Measurements from ENCODE around the gene LSM11.

DNA sequence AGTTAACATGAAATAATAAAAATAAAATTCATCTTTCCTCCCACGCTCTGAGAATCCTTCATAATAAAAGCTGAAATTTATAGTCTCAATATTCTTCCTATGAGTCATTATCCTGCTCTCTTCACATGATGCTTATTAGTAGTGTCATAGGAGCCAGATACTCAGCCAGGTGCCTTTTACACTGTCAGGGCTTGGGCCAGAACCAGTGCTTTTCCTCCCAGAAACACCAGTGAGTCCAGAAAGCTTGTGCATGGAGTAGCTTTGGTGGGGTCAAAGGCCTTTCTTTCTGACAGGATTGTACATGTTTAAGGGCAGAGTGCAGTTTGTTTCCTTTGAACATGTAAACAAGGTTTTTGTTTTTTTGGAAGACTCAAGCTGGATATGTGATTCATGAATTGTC lies 6.8 kb downstream of the LSM11 start:
- TF ChIP-seq TAF1 (IDR thresholded peaks at IDR 0.05; ENCODE audit: borderline replicate concordance, insufficient read depth, low read length) (no peak), SIN3A (IDR thresholded peaks at IDR 0.05; ENCODE audit: borderline replicate concordance, insufficient read depth, low read length) (no peak), FOXP2 (optimal IDR thresholded peaks at IDR 0.05; ENCODE audit: borderline replicate concordance, extremely low read depth, extremely low read length, insufficient read depth) (no peak)

Data from PFSK-1 (cell line).